GM21390 (cell line): ENCODE data around the gene RNASE12.

Experiments
- ATAC-seq: cut with Tn5 transposase; IDR thresholded peaks from one replicate; pipeline ENCODE4 v1.9.1; 2021; ENCODE audit not compliant: unreplicated experiment

Gene RNASE12

GRCh38 chr14:20546877-20547276, 44.3 kb downstream of the RNASE12 start:
- ATAC-seq = no peak
